GM12892 (cell line): ENCODE data around the gene PLCD3.

ENCODE experiments used
- DNase-seq: peaks from one replicate; pipeline ENCODE4 v3.0.0; 2011; ENCODE audit not compliant: insufficient read length
- FAIRE-seq: peaks from 2 replicates; lab custom pipeline; 2011; peaks lifted over from hg19 to GRCh38; lab: Jason Lieb, UNC
- POLR2A ChIP-seq: IDR thresholded peaks from 2 replicates; pipeline ENCODE4 v1.6.1; 2011; ENCODE audit warnings: low read depth, low read length, control low read depth
- POLR2AphosphoS5 ChIP-seq: IDR thresholded peaks from 2 replicates; pipeline ENCODE4 v1.6.1; 2011; ENCODE audit warnings: low read depth, low read length, control low read depth
- TAF1 ChIP-seq: IDR thresholded peaks from 2 replicates; pipeline ENCODE4 v1.6.1; 2011; ENCODE audit warnings: low read depth, mild to moderate bottlenecking, control low read depth, low read length, borderline replicate concordance

PLCD3 gene

DNA sequence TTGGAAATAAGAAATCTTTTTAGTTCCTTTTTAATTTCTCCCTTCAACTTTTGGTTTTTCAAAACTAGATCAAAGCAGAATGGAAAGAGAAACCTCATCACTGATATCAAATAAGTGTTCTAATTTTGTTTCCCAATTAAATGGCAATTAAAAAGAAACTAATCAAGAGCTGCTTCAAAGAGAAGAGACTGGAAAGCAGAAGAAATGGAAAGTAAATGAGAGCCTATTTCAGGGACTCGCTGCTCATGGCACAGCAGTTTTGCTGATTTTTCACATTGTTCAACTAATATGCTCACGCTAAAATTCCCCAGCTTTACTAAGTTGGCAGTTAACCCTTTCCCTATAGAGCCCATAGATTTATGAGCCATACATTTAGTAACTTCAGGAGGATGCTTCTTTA lies 64.7 kb downstream of the PLCD3 start:
- FAIRE-seq (no peak), DNase-seq (no peak)
- TF ChIP-seq TAF1 (no peak), POLR2AphosphoS5 (no peak), POLR2A (no peak)

DNA sequence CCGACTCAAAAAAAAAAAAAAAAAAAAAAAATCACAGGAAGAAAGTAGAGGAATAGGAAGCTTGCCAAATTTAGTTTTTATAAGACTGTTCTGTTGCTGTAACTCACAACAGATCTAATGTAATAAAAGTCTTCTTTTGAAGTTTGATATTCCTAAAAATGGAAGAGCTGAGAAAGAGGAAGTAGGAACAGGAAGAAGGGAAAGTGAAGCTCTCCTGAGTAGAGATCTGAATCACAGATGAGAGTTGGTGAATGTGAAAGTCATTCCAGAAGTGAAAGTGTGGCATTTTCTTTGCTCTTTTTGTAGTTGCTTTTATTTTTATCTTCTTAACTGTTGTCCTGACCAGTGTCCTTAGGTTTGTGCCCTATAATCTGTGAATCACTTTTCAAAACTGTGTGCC lies 69.1 kb downstream of the PLCD3 start:
- no peak for FAIRE-seq
- no peak for TF ChIP-seq TAF1
- TF ChIP-seq POLR2A: no peak
- no peak for TF ChIP-seq POLR2AphosphoS5
- no peak for DNase-seq

DNA sequence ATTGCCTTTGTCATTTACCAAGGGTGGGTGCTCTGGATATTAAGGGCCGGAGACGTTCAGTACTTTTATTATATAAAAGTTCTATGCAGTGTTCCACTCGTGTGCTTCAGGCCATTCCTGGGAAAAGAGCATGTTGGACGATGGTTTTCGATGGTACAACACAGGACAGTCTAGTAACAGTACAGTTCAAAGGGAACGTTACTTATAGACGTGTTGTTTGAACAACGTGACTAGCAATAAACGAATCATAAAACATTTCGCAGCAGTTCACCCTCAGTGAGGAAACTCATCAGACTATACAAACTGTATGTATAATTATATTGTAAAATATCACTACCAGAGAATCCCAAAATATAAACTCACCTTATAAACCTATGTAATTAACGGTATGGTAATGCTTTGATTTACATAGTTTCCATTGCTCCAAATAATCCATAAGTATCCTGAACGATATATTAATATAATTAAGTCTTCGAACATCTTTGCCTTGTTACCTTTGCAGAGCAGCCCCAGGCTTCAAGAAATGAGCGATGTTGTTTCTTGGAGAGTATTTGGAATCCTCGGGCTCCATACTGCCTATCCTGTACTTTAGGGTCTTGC lies 70.6 kb downstream of the PLCD3 start:
- TF ChIP-seq POLR2AphosphoS5: no peak
- no peak for TF ChIP-seq POLR2A
- no peak for TF ChIP-seq TAF1
- DNase-seq: no peak
- peak; percentile 91 for FAIRE-seq

DNA sequence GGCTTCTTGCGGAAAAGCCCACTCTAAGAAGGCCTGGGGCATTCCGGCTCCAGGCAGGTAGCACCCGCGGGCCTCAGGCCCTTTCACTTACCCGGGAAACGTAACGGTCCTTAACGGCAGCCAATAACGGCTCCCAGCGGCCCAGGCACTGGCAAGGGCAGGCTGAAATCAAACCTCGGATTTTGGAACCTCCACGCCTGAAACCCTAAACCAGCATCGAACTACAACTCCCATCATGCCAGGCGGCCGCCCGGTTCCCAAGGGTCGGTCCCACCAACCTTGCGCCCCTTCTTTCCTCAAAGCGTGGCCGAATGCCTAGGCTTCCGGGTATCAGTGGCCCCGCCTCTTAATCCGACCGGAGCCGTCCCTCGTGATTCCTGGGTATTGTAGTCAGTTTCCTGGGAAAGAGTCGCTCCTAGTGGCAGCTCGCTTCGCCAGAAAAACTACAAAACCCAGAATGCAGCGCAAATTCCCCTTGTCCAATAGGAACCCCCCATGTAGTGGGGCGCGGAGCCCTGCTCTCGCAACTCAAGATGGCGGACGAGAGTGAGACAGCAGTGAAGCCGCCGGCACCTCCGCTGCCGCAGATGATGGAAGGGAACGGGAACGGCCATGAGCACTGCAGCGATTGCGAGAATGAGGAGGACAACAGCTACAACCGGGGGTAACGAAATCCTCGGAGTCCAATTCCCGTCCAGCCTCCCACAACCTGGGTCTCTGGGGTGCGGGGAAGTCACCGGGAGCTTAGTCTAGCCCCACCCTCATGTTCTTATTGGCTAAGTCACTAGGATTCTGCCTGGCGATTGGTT lies 71.3 kb downstream of the PLCD3 start, which contains the start of gene NMT1:
Gene NMT1 (plus strand): TSS at position 521 of the 809 bp plus-strand sequence. CDS start 13 bp downstream, at position 534.
- FAIRE-seq (no peak), DNase-seq (peak; percentile 85)
- TF ChIP-seq TAF1: peak; percentile 99
- peak; percentile 96 for TF ChIP-seq POLR2A
- peak; percentile 97 for TF ChIP-seq POLR2AphosphoS5

DNA sequence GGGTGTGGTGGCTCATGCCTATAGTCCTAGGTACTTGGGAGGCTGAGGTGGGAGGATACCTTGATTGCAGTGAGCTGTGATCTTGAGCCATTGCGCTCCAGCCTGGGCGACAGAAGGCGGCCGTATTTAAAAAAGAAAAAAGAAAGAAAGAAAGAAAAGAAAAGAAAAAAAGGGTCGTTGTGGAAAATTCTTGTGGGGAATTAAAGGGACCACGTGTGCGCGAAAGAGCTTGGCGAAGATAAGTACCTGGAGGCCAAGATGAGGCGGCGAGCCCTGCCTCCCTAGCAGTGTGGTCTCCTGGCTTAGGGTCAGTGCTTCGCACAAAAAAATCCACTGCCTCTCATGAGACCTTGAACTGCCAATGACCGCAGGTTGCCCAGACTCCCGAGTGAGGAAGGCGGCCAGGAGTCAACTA lies 71.9 kb downstream of the PLCD3 start:
- DNase-seq (no peak), FAIRE-seq (no peak)
- TF ChIP-seq POLR2AphosphoS5: no peak
